Mesenchymal stem cell (in vitro differentiated cells and primary cell): ENCODE measurements around the gene PCDHGA1.

Experiments
- DNase-seq: peaks from one replicate; pipeline ENCODE4 v3.0.0-alpha.2; 2013
- H2AFZ ChIP-seq: one replicate; pipeline ENCODE4 v1.6.1; 2013; ENCODE audit warnings: low read depth, mild to moderate bottlenecking, control low read depth, inconsistent platforms, low read length, moderate library complexity
- H2AK5ac ChIP-seq: 2 replicates; pipeline ENCODE4 v1.6.1; 2013; ENCODE audit warnings: low read length, moderate library complexity, mild to moderate bottlenecking, inconsistent platforms; ENCODE audit not compliant: severe bottlenecking
- H2BK120ac ChIP-seq: one replicate; pipeline ENCODE4 v1.6.1; 2013; ENCODE audit warnings: low read depth, mild to moderate bottlenecking, inconsistent platforms, low read length, moderate library complexity
- H2BK12ac ChIP-seq, 2 experiments: one replicate each; pipeline ENCODE4 v1.6.1; 2013; ENCODE audit warnings: inconsistent platforms in 2 of 2, low read length in 2 of 2, mild to moderate bottlenecking in 2 of 2, moderate library complexity in 2 of 2, control low read depth in 1 of 2
- H2BK15ac ChIP-seq: one replicate; pipeline ENCODE4 v1.6.1; 2013; ENCODE audit warnings: mild to moderate bottlenecking, low read depth, inconsistent platforms; ENCODE audit not compliant: poor library complexity, severe bottlenecking
- H2BK5ac ChIP-seq: 2 replicates; pipeline ENCODE4 v1.6.1; 2013; ENCODE audit warnings: low read depth, mild to moderate bottlenecking, low read length, control low read depth, inconsistent platforms; ENCODE audit not compliant: poor library complexity, severe bottlenecking
- H3K14ac ChIP-seq, 2 experiments: one replicate each; pipeline ENCODE4 v1.6.1; 2013; ENCODE audit warnings: inconsistent platforms in 2 of 2, low read length in 2 of 2, control low read depth in 1 of 2, mild to moderate bottlenecking in 1 of 2, moderate library complexity in 1 of 2
- H3K18ac ChIP-seq, 2 experiments: one replicate each; pipeline ENCODE4 v1.6.1; 2013; ENCODE audit warnings: inconsistent platforms in 2 of 2, low read length in 2 of 2, control low read depth in 1 of 2, low read depth in 1 of 2, mild to moderate bottlenecking in 1 of 2
- H3K23ac ChIP-seq, 2 experiments: one replicate each; pipeline ENCODE4 v1.6.1; 2013; ENCODE audit warnings: inconsistent platforms in 2 of 2, low read length in 2 of 2, mild to moderate bottlenecking in 2 of 2, moderate library complexity in 2 of 2, control low read depth in 1 of 2
- H3K27ac ChIP-seq: 2 replicates; pipeline ENCODE4 v1.5.1; 2013; ENCODE audit warnings: mild to moderate bottlenecking, moderate library complexity, low read length, control low read depth, inconsistent platforms; ENCODE audit not compliant: poor library complexity, severe bottlenecking
- H3K27me3 ChIP-seq, 2 experiments: 2 replicates each; pipeline versions ENCODE4 v1.6.1 to v1.7.0; 2013; ENCODE audit warnings: low read length in 2 of 2, mild to moderate bottlenecking in 2 of 2, moderate library complexity in 2 of 2, control low read depth in 1 of 2, inconsistent platforms in 1 of 2; ENCODE audit not compliant: control insufficient read depth in 1 of 2, insufficient read depth in 1 of 2
- H3K36me3 ChIP-seq, 2 experiments: 2 replicates each; pipeline versions ENCODE4 v1.6.1 to v1.7.0; 2013; ENCODE audit warnings: low read length in 2 of 2, control low read depth in 1 of 2, inconsistent platforms in 1 of 2, low read depth in 1 of 2, mild to moderate bottlenecking in 1 of 2; ENCODE audit not compliant: insufficient read depth in 2 of 2, control insufficient read depth in 1 of 2
- H3K4ac ChIP-seq, 2 experiments: one replicate each; pipeline ENCODE4 v1.6.1; 2013; ENCODE audit warnings: inconsistent platforms in 2 of 2, low read length in 2 of 2, mild to moderate bottlenecking in 2 of 2, moderate library complexity in 2 of 2, control low read depth in 1 of 2, low read depth in 1 of 2
- H3K4me1 ChIP-seq: 2 replicates; pipeline ENCODE4 v1.6.1; 2013; ENCODE audit warnings: low read depth, low read length, control low read depth; ENCODE audit not compliant: control insufficient read depth, insufficient read depth
- H3K4me2 ChIP-seq: 2 replicates; pipeline ENCODE4 v1.6.1; 2013; ENCODE audit warnings: low read length, mild to moderate bottlenecking, inconsistent platforms; ENCODE audit not compliant: poor library complexity, severe bottlenecking
- H3K4me3 ChIP-seq, 2 experiments: 2 replicates each; pipeline versions ENCODE4 v1.5.1 to v1.7.0; 2013; ENCODE audit warnings: low read length in 2 of 2, mild to moderate bottlenecking in 2 of 2, control low read depth in 1 of 2, low read depth in 1 of 2; ENCODE audit not compliant: insufficient read depth in 1 of 2
- H3K79me1 ChIP-seq: replicated peaks from 2 replicates; pipeline ENCODE4 v1.6.1; 2013; ENCODE audit warnings: mild to moderate bottlenecking, control low read depth, low read length, inconsistent platforms; ENCODE audit not compliant: poor library complexity, severe bottlenecking
- H3K9ac ChIP-seq: 2 replicates; pipeline ENCODE4 v1.7.0; 2013; ENCODE audit warnings: mild to moderate bottlenecking, low read length, moderate library complexity
- H3K9me3 ChIP-seq: 2 replicates; pipeline ENCODE4 v1.7.0; 2013; ENCODE audit warnings: mild to moderate bottlenecking, low read length; ENCODE audit not compliant: control insufficient read depth
- H4K8ac ChIP-seq: one replicate; pipeline ENCODE4 v1.6.1; 2013; ENCODE audit warnings: inconsistent platforms, mild to moderate bottlenecking, low read length, moderate library complexity
- H4K91ac ChIP-seq: one replicate; pipeline ENCODE4 v1.6.1; 2013; ENCODE audit warnings: mild to moderate bottlenecking, low read length, inconsistent platforms
- WGBS: methylation state at CpG from one replicate; pipeline ENCODE4 v1.1.7; 2013; ENCODE audit warnings: mixed read lengths; 5-methylcytosine and 5-hydroxymethylcytosine counted together

PCDHGA1 gene

DNA sequence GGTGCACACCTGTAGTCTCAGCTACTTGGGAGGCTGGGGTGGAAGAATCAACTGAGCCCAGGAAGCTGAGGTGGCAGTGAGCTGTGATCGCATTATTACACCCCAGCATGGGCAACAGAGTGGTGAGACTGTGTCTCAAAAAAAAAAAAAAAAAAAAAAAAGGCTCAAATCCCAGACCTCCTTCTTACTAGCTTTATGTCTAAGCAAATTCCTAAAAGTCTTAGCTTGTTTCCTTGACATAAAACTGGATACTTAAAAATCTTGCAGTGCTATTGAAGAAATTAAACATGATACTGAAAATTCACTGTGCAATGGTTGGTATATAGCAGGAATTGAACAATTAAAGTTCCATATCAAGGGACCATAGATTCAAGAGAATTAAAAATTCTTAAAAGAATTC is 203.6 kb downstream of the PCDHGA1 start:
- Histone ChIP-seq H2AFZ (no peak overlapping the region), H3K18ac (no peak overlapping the region), H2BK15ac (no peak overlapping the region), H3K9ac (no peak overlapping the region), H3K9me3 (no peaks in the 10 kb centered on the region), H2AK5ac (no peak overlapping the region), H2BK12ac (no peak overlapping the region), H3K4me3 (no peak overlapping the region), H3K79me1 (peaks cover 5% of the 10 kb centered on the region), H3K4me1 (peaks cover 6% of the 10 kb centered on the region), H2BK120ac (no peak overlapping the region), H3K23ac (no peak overlapping the region), H2BK5ac (no peak overlapping the region), H3K14ac (no peak overlapping the region), H3K36me3 (peaks cover 5 to 14% of the 10 kb centered on the region in 2 experiments), H4K91ac (no peak overlapping the region), H4K8ac (no peak overlapping the region), H3K27me3 (no peaks in the 10 kb centered on the region), H3K4me2 (no peak overlapping the region), H3K4ac (no peak overlapping the region), H3K27ac (no peak overlapping the region)
- WGBS: 100% methylated on average over 1 of the region's 1 CpG
- peak; percentile 21 for DNase-seq

DNA sequence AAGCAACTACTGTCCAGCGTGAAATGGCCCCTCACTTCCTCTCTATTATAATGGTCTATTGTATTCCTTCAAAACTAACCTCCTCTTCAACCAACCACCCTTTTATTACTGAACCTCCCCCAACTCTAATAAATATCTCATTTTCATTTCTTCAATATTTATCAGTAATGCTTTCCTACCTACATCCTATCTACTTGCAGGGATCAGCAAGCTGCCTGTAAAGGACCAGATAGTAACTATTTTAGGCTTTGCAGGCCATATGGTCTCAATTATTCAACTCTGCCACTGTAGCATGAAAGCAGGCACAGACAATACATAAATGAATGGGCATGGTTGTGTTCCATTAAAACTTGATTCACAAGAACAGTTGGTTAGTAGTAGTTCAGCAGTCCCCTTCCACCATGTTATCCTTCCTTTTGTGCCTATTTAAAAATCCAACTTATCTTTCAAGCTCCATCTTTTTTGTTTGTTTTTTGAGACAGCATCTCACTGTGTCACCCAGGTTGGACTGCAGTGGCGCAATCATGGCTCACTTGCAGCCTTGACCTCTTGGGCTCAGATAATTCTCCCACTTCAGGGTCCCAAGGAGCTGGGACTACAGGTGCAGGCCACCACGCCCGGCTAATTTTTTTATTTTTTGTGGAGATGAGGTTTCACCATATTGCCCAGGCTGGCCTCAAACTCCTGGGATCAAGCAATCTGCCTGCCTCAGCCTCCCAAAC is 204.3 kb downstream of the PCDHGA1 start:
- Histone ChIP-seq H3K4me1 (peaks cover 4% of the 10 kb centered on the region), H3K27me3 (no peaks in the 10 kb centered on the region), H2BK15ac (no peak overlapping the region), H3K27ac (no peak overlapping the region), H3K4me3 (no peak overlapping the region), H2BK120ac (no peak overlapping the region), H3K4me2 (no peak overlapping the region), H4K8ac (no peak overlapping the region), H3K4ac (no peak overlapping the region), H3K18ac (no peak overlapping the region), H2AK5ac (no peak overlapping the region), H2BK12ac (no peak overlapping the region), H3K9ac (no peak overlapping the region), H3K23ac (no peak overlapping the region), H3K14ac (no peak overlapping the region), H2AFZ (no peak overlapping the region), H2BK5ac (no peak overlapping the region), H3K36me3 (peaks cover 2 to 14% of the 10 kb centered on the region in 2 experiments), H3K79me1 (peaks cover 5% of the 10 kb centered on the region), H3K9me3 (no peaks in the 10 kb centered on the region), H4K91ac (no peak overlapping the region)
- 95% methylated on average over 4 of the region's 4 CpGs for WGBS
- no peak for DNase-seq

DNA sequence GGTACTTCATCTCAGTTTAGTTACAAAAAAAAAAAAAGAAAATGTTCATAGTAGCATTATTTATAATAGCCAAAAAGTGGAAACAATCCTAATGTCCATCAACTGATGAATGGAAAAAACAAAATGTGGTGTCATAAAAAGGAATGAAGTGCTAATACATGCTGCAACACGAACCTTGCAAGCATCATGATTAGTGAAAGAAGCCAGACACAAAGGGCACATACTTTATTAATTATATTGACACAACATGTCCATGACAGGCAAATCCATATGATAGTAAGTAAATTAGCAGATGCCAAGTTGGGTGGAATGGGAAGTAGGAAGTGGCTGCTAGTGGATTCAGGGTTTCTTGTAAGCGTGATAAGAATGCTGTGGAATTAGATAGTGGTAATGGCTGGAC is 212.7 kb downstream of the PCDHGA1 start:
- Histone ChIP-seq H3K4me1 (no peaks in the 10 kb centered on the region), H3K9me3 (peaks cover 30% of the 10 kb centered on the region), H2BK5ac (no peak overlapping the region), H4K8ac (no peak overlapping the region), H2BK120ac (no peak overlapping the region), H2BK12ac (no peak overlapping the region), H3K36me3 (peaks cover 14 to 54% of the 10 kb centered on the region in 2 experiments), H2AFZ (no peak overlapping the region), H3K4me2 (no peak overlapping the region), H3K14ac (no peak overlapping the region), H3K23ac (no peak overlapping the region), H4K91ac (no peak overlapping the region), H2BK15ac (no peak overlapping the region), H3K27ac (no peak overlapping the region), H3K18ac (no peak overlapping the region), H3K9ac (no peak overlapping the region), H3K4me3 (no peak overlapping the region), H3K79me1 (peaks cover 10% of the 10 kb centered on the region), H3K27me3 (no peaks in the 10 kb centered on the region), H3K4ac (no peak overlapping the region), H2AK5ac (no peak overlapping the region)
- 100% methylated on average over 1 of the region's 2 CpGs for WGBS
- no peak for DNase-seq

DNA sequence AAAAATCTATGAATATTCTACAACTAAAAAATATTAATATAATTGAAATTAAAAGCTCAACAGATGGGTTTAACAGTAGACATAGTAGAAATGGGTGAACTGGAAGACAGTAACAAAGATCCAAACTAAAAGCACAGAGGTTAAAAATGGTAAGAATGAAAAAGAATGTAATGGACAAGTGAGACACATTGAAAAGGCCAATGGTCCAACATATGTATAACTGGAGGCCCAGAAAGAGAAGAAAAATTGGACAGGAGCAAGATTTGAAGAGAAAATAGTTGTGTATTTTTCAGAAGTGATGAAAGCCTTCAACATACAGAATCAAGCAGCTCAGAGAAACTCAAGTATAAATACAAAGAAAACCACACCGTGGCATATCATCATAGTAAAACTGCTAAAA is 217.2 kb downstream of the PCDHGA1 start:
- Histone ChIP-seq H4K91ac (no peak overlapping the region), H3K27ac (no peak overlapping the region), H2BK120ac (no peak overlapping the region), H3K4me2 (no peak overlapping the region), H3K4me1 (no peaks in the 10 kb centered on the region), H2AK5ac (no peak overlapping the region), H3K4ac (no peak overlapping the region), H3K18ac (no peak overlapping the region), H3K23ac (no peak overlapping the region), H3K9me3 (peaks cover 52% of the 10 kb centered on the region), H4K8ac (no peak overlapping the region), H3K27me3 (no peaks in the 10 kb centered on the region), H3K36me3 (peaks cover 17 to 75% of the 10 kb centered on the region in 2 experiments), H2AFZ (no peak overlapping the region), H3K9ac (no peak overlapping the region), H2BK5ac (no peak overlapping the region), H3K4me3 (peak overlapping the region in 1 of 2 experiments; percentile 35), H2BK15ac (no peak overlapping the region), H2BK12ac (no peak overlapping the region), H3K14ac (no peak overlapping the region), H3K79me1 (peaks cover 16% of the 10 kb centered on the region)
- 100% methylated on average over 1 of the region's 1 CpG for WGBS
- DNase-seq: peak; percentile 50
